ENCODE measurements around the gene HYAL2.

The HYAL2 gene

DNA sequence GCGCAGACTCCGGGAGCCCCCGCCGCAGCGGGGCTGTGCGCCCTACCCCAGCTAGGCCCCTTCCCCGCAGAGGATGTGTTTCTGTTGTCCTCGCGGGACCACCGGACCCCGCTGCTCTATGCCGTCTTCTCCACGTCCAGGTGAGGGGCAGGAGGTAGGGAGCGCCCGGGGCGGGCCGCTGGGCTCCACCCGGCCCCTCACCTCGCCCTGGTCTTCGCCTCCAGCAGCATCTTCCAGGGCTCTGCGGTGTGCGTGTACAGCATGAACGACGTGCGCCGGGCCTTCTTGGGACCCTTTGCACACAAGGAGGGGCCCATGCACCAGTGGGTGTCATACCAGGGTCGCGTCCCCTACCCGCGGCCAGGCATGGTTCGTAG, 48.9 kb downstream of the HYAL2 start:
- H3K36me3 ChIP-seq (ENCODE audit: control insufficient read depth in 2 of 2, insufficient read depth in 1 of 2, low read length in 2 of 2): no peaks in the 10 kb centered on the region
- no peak for TF ChIP-seq SALL2 (tag by site-specific recombination; IDR thresholded peaks at IDR 0.05; ENCODE audit: borderline replicate concordance)
- no peak for TF ChIP-seq PBX3 (CRISPR knock-in tag; IDR thresholded peaks at IDR 0.05)
- TF ChIP-seq SCRT2 (tag by site-specific recombination; IDR thresholded peaks at IDR 0.05): 0 out of 2 replicates have a peak, but pooled peaks have one; percentile 2
- H3K4me3 ChIP-seq (ENCODE audit: low read depth, low read length): no peak overlapping the region
- H3K27ac ChIP-seq (ENCODE audit: extremely low read depth, low read depth, low read length): no peak overlapping the region
- POLR2A ChIA-PET: no interaction called here
- no peaks in the 10 kb centered on the region for H3K9me3 ChIP-seq (ENCODE audit: control insufficient read depth, insufficient read depth, low read depth, low read length)
- H3K4me1 ChIP-seq (ENCODE audit: control insufficient read depth, insufficient read depth, low read length): no peaks in the 10 kb centered on the region
- CTCF ChIA-PET: interaction anchor here (1.4 kb wide), 1 partner anchor 11 kb away, joined by 4 read pairs; no protein-coding TSS in a partner anchor

- POLR2A ChIA-PET: no interaction called here
- TF ChIP-seq ZNF585B (tag by site-specific recombination; IDR thresholded peaks at IDR 0.05) (no peak), ZNF211 (tag by site-specific recombination; IDR thresholded peaks at IDR 0.05; ENCODE audit: low read depth) (no peak), ZNF433 (tag by site-specific recombination; IDR thresholded peaks at IDR 0.05; ENCODE audit: low read depth) (no peak), ZNF707 (tag by site-specific recombination; IDR thresholded peaks at IDR 0.05) (no peak), RBAK (tag by site-specific recombination; IDR thresholded peaks at IDR 0.05) (no peak), MYNN (tag by site-specific recombination; IDR thresholded peaks at IDR 0.05; ENCODE audit: borderline replicate concordance) (no peak), GFI1B (tag by site-specific recombination; IDR thresholded peaks at IDR 0.05) (no peak), ZNF292 (tag by site-specific recombination; IDR thresholded peaks at IDR 0.05; ENCODE audit: borderline replicate concordance, low read depth) (no peak), ZFP37 (tag by site-specific recombination; IDR thresholded peaks at IDR 0.05) (no peak), ZSCAN23 (tag by site-specific recombination; IDR thresholded peaks at IDR 0.05) (no peak), ZSCAN4 (tag by site-specific recombination; IDR thresholded peaks at IDR 0.05) (no peak), ZNF623 (tag by site-specific recombination; IDR thresholded peaks at IDR 0.05) (no peak), ZBTB1 (tag by site-specific recombination; IDR thresholded peaks at IDR 0.05) (no peak), HOXD13 (CRISPR knock-in tag; IDR thresholded peaks at IDR 0.05; ENCODE audit: borderline replicate concordance) (no peak), ZNF639 (tag by site-specific recombination; IDR thresholded peaks at IDR 0.05) (0 out of 2 replicates have a peak, but pooled peaks have one; percentile 64), REST (tag by site-specific recombination; IDR thresholded peaks at IDR 0.05) (no peak), ZNF416 (tag by site-specific recombination; IDR thresholded peaks at IDR 0.05) (no peak), YY2 (tag by site-specific recombination; IDR thresholded peaks at IDR 0.05) (no peak), ZNF596 (tag by site-specific recombination; IDR thresholded peaks at IDR 0.05) (no peak)
- TF ChIP-seq, protein P1, sequence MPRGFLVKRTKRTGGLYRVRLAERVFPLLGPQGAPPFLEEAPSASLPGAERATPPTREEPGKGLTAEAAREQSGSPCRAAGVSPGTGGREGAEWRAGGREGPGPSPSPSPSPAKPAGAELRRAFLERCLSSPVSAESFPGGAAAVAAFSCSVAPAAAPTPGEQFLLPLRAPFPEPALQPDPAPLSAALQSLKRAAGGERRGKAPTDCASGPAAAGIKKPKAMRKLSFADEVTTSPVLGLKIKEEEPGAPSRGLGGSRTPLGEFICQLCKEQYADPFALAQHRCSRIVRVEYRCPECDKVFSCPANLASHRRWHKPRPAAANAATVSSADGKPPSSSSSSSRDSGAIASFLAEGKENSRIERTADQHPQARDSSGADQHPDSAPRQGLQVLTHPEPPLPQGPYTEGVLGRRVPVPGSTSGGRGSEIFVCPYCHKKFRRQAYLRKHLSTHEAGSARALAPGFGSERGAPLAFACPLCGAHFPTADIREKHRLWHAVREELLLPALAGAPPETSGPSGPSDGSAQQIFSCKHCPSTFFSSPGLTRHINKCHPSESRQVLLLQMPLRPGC (tag by site-specific recombination; IDR thresholded peaks at IDR 0.05): no peak
- TF ChIP-seq, protein P2, sequence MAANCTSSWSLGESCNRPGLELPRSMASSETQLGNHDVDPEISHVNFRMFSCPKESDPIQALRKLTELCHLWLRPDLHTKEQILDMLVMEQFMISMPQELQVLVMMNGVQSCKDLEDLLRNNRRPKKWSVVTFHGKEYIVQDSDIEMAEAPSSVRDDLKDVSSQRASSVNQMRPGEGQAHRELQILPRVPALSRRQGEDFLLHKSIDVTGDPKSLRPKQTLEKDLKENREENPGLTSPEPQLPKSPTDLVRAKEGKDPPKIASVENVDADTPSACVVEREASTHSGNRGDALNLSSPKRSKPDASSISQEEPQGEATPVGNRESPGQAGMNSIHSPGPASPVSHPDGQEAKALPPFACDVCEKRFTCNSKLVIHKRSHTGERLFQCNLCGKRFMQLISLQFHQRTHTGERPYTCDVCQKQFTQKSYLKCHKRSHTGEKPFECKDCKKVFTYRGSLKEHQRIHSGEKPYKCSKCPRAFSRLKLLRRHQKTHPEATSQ (tag by site-specific recombination; IDR thresholded peaks at IDR 0.05): no peak
Measured at GRCh38 chr3:50272911-50273688, 49.4 kb downstream of the HYAL2 start.

More at GRCh38 chr3:50272911-50273688, 49.4 kb downstream of the HYAL2 start:
- H3K9me3 ChIP-seq (ENCODE audit: control insufficient read depth, insufficient read depth, low read depth, low read length): no peaks in the 10 kb centered on the region
- no peak overlapping the region for H3K4me3 ChIP-seq (ENCODE audit: low read depth, low read length)
- H3K36me3 ChIP-seq (ENCODE audit: control insufficient read depth in 2 of 2, insufficient read depth in 1 of 2, low read length in 2 of 2): no peaks in the 10 kb centered on the region
- no peak overlapping the region for H3K27ac ChIP-seq (ENCODE audit: extremely low read depth, low read depth, low read length)
- no peaks in the 10 kb centered on the region for H3K4me1 ChIP-seq (ENCODE audit: control insufficient read depth, insufficient read depth, low read length)
- CTCF ChIA-PET: interaction anchor here (0.6 to 3.8 kb wide), 8 partner anchors 10 to 136 kb away, joined by 3 to 38 read pairs (median 8); no protein-coding TSS in a partner anchor
